ENCODE measurements around the gene NINJ1.

Gene NINJ1

GRCh38 chr9:93122721-93123221 is 11.3 kb downstream of the NINJ1 start:
- Histone ChIP-seq H3K4me3 (ENCODE audit: severe bottlenecking) (no peak overlapping the region), H3K9me3 (ENCODE audit: severe bottlenecking) (no peaks in the 10 kb centered on the region), H3K27me3 (ENCODE audit: insufficient read depth, poor library complexity, severe bottlenecking) (no peaks in the 10 kb centered on the region), H3K36me3 (ENCODE audit: low read depth) (peaks cover 5% of the 10 kb centered on the region; the same call in 1 of the 2 replicates), H3K4me1 (ENCODE audit: insufficient read depth, poor library complexity, severe bottlenecking) (peaks cover 19% of the 10 kb centered on the region), H3K27ac (ENCODE audit: poor library complexity, severe bottlenecking) (no peak overlapping the region)
- ATAC-seq (ENCODE audit: low read depth) (no peak), DNase-seq (ENCODE audit: low spot score) (peak; percentile 66)
- no peak for TF ChIP-seq CTCF (IDR thresholded peaks at IDR 0.05; ENCODE audit: poor library complexity, severe bottlenecking)

GRCh38 chr9:93121316-93122241 is 12.5 kb downstream of the NINJ1 start:
- TF ChIP-seq CTCF (IDR thresholded peaks at IDR 0.05; ENCODE audit: poor library complexity, severe bottlenecking): no peak
- ATAC-seq (ENCODE audit: low read depth) (no peak), DNase-seq (ENCODE audit: low spot score) (peak; percentile 58)
- no peak overlapping the region for H3K4me3 ChIP-seq (ENCODE audit: severe bottlenecking)
- H3K27ac ChIP-seq (ENCODE audit: poor library complexity, severe bottlenecking): no peak overlapping the region
- H3K9me3 ChIP-seq (ENCODE audit: severe bottlenecking): no peaks in the 10 kb centered on the region
- no peaks in the 10 kb centered on the region for H3K27me3 ChIP-seq (ENCODE audit: insufficient read depth, poor library complexity, severe bottlenecking)
- H3K36me3 ChIP-seq (ENCODE audit: low read depth): peaks cover 5% of the 10 kb centered on the region; the same call in 1 of the 2 replicates
- H3K4me1 ChIP-seq (ENCODE audit: insufficient read depth, poor library complexity, severe bottlenecking): peaks cover 11% of the 10 kb centered on the region

- Histone ChIP-seq H3K9me3 (ENCODE audit: severe bottlenecking) (no peaks in the 10 kb centered on the region), H3K27me3 (ENCODE audit: insufficient read depth, poor library complexity, severe bottlenecking) (no peaks in the 10 kb centered on the region), H3K4me1 (ENCODE audit: insufficient read depth, poor library complexity, severe bottlenecking) (peaks cover 15% of the 10 kb centered on the region), H3K27ac (ENCODE audit: poor library complexity, severe bottlenecking) (peak overlapping the region; percentile 67), H3K36me3 (ENCODE audit: low read depth) (peaks cover 5% of the 10 kb centered on the region; the same call in 1 of the 2 replicates), H3K4me3 (ENCODE audit: severe bottlenecking) (no peak overlapping the region)
- no peak for TF ChIP-seq CTCF (IDR thresholded peaks at IDR 0.05; ENCODE audit: poor library complexity, severe bottlenecking)
- DNase-seq (ENCODE audit: low spot score) (peak; percentile 43), ATAC-seq (ENCODE audit: low read depth) (no peak)
Observed at GRCh38 chr9:93120846-93121315, 13.2 kb downstream of the NINJ1 start.

- DNase-seq (ENCODE audit: low spot score) (peak; percentile 95), ATAC-seq (ENCODE audit: low read depth) (peak; percentile 91)
- peak overlapping the region; percentile 67 for H3K27ac ChIP-seq (ENCODE audit: poor library complexity, severe bottlenecking)
- H3K4me3 ChIP-seq (ENCODE audit: severe bottlenecking): no peak overlapping the region
- no peaks in the 10 kb centered on the region; the same call in 1 of the 2 replicates for H3K36me3 ChIP-seq (ENCODE audit: low read depth)
- TF ChIP-seq CTCF (IDR thresholded peaks at IDR 0.05; ENCODE audit: poor library complexity, severe bottlenecking): peak; percentile 35
- H3K4me1 ChIP-seq (ENCODE audit: insufficient read depth, poor library complexity, severe bottlenecking): peaks cover 15% of the 10 kb centered on the region
- H3K9me3 ChIP-seq (ENCODE audit: severe bottlenecking): no peaks in the 10 kb centered on the region
- no peaks in the 10 kb centered on the region for H3K27me3 ChIP-seq (ENCODE audit: insufficient read depth, poor library complexity, severe bottlenecking)
Observed at GRCh38 chr9:93119953-93120845, 13.9 kb downstream of the NINJ1 start.
